ENCODE results near the gene TET1. TPM values are rescaled to one million over a fixed set of nuclear protein-coding genes. Genes with fewer than 3 reads are reported as not detected.

Gene TET1
- total RNA-seq, 1 experiment from 2014 or later = 53.4 TPM

DNA sequence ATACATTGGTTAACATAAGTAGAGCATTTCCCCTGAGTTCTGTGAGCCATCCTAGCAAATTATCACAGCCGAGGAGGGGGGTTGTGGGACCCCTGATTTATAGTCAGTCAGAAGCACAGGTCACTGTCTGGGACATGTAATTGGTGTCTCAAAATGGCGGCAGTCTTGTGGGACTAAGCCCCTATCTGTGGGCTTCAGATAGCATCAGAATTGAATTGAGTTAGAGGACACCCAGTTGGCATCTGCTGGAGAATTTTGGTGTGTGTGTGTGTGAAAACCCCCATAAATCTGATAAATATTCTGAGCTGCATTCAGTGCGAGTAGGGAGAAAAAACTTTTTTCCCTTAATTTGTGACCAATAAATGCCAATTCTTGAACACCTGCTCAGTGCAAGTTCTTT, 6.5 kb upstream of the TET1 start:
- H2BK5ac ChIP-seq (ENCODE audit: insufficient read length, low read length) = no peak overlapping the region
- Mint-ChIP-seq H3K4me3 (no peak overlapping the region; a peak in 1 of 5 replicates), H3K36me3 (ENCODE audit: insufficient read depth in 1 of 3, low read depth in 3 of 3) (no peaks in the 10 kb centered on the region), H3K27me3 (ENCODE audit: low read depth) (no peaks in the 10 kb centered on the region), H3K27ac (peak overlapping the region in 1 of 3 experiments; percentile 44; a peak in 1 of 7 replicates), H3K4me1 (peaks cover 21 to 25% of the 10 kb centered on the region in 2 experiments), H3K9me3 (no peaks in the 10 kb centered on the region)
- H3T11ph ChIP-seq (ENCODE audit: low read length) = no peak overlapping the region
- H3K4me1 ChIP-seq (ENCODE audit: insufficient read depth, low read length) = no peaks in the 10 kb centered on the region; the same call in 1 of the 2 replicates
- no peak overlapping the region for H2AK5ac ChIP-seq (ENCODE audit: insufficient read length, low read length)
- H3K56ac ChIP-seq (ENCODE audit: insufficient read length, low read depth, low read length) = no peak overlapping the region
- peak overlapping the region; percentile 1 for H2BK120ac ChIP-seq (ENCODE audit: low read depth, low read length, poor library complexity, severe bottlenecking)
- no peaks in the 10 kb centered on the region for H3K23me2 ChIP-seq (ENCODE audit: insufficient read length, low read depth, low read length, poor library complexity, severe bottlenecking)
- no peak overlapping the region for H3K14ac ChIP-seq (ENCODE audit: insufficient read depth, low read length)
- H3K79me1 ChIP-seq (ENCODE audit: insufficient read depth, low read depth, low read length, poor library complexity, severe bottlenecking) = no peaks in the 10 kb centered on the region
- H3K79me2 ChIP-seq (ENCODE audit: insufficient read depth, low read length) = no peaks in the 10 kb centered on the region
- TF ChIP-seq, protein P1, sequence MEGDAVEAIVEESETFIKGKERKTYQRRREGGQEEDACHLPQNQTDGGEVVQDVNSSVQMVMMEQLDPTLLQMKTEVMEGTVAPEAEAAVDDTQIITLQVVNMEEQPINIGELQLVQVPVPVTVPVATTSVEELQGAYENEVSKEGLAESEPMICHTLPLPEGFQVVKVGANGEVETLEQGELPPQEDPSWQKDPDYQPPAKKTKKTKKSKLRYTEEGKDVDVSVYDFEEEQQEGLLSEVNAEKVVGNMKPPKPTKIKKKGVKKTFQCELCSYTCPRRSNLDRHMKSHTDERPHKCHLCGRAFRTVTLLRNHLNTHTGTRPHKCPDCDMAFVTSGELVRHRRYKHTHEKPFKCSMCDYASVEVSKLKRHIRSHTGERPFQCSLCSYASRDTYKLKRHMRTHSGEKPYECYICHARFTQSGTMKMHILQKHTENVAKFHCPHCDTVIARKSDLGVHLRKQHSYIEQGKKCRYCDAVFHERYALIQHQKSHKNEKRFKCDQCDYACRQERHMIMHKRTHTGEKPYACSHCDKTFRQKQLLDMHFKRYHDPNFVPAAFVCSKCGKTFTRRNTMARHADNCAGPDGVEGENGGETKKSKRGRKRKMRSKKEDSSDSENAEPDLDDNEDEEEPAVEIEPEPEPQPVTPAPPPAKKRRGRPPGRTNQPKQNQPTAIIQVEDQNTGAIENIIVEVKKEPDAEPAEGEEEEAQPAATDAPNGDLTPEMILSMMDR (conservative IDR thresholded peaks at IDR 0.05) = no peak
- no peak overlapping the region for H4K8ac ChIP-seq (replicated peaks; ENCODE audit: insufficient read length, low read depth, low read length)
- no peaks in the 10 kb centered on the region for H3K9me3 ChIP-seq (ENCODE audit: control insufficient read depth, low read depth, low read length)
- H3K27ac ChIP-seq (ENCODE audit: insufficient read length, low read depth, low read length) = no peak overlapping the region
- no peak overlapping the region for H2BK15ac ChIP-seq (ENCODE audit: low read depth, low read length)
- H3K4ac ChIP-seq (ENCODE audit: low read depth, low read length) = no peak overlapping the region
- no peak overlapping the region for H4K5ac ChIP-seq (ENCODE audit: insufficient read length, low read depth, low read length)
- H3K27me3 ChIP-seq (ENCODE audit: insufficient read depth, low read length) = no peaks in the 10 kb centered on the region
- no peak overlapping the region for H3K9ac ChIP-seq (ENCODE audit: extremely low read depth, insufficient read length, low read length)
- no peak overlapping the region for H3K23ac ChIP-seq (ENCODE audit: insufficient read length, low read depth, low read length)
- no CpG with 5 or more reads among the region's 3 CpGs for WGBS (ENCODE audit: extremely low coverage, insufficient read length, low lambda C conversion rate)
- no peak overlapping the region for H2BK12ac ChIP-seq (ENCODE audit: insufficient read length, low read depth, low read length)
- no peaks in the 10 kb centered on the region for H4K20me1 ChIP-seq (ENCODE audit: control insufficient read depth, insufficient read depth, insufficient read length)
- no peak overlapping the region for H3K4me2 ChIP-seq (ENCODE audit: insufficient read depth, insufficient read length, low read length)
- no peak overlapping the region for H2AFZ ChIP-seq (ENCODE audit: low read length)
- no peak overlapping the region for H2BK20ac ChIP-seq (ENCODE audit: low read depth, low read length, poor library complexity, severe bottlenecking)
- no peak overlapping the region for H3K18ac ChIP-seq (ENCODE audit: insufficient read length, low read depth, low read length)
- no peak overlapping the region for H4K91ac ChIP-seq (ENCODE audit: insufficient read length, low read depth, low read length)
- no peak for DNase-seq
